ENCODE measurements around the gene JMJD6.

Gene JMJD6

GRCh38 chr17:76696763-76697701 lies 29.4 kb downstream of the JMJD6 start:
- DNase-seq = no peak

DNA sequence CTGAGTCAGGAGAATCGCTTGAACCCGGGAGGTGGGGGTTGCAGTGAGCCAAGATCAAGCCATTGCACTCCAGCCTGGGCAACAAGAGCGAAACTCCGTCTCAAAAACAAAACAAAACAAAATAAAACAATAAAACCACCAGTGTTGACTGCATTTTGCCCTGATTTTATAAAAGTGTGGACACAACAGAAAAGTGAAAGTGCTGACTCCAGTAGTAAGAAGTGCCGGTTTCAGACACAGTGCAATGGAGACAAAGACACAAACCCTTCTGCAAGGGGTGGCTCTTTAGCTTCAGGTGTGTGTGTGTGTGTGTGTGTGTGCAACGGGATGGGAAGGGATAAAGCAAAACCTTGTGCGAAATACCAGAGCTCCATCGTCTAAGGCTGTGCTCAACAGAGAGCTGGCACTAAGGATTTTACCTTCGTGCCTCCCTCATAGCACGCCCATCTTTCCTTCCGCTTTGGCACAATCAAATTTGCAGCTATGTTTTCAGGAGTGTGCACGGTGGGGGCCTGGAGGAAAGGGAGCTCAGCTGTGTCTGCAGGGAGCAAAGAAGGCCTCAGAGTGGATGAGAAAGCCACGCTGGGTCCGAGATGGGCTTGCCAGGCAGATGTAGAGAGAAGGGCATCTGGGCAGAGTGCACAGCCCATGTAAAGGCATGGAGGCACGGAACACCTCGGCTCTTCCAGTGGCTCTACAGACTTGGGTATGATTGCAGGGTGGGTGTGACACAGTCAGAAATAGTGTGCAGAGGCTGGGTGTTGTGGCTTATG lies 31.2 kb downstream of the JMJD6 start:
- no peak for DNase-seq

- DNase-seq = no peak
Observed at GRCh38 chr17:76691379-76692191, 34.8 kb downstream of the JMJD6 start.

- DNase-seq = no peak
Observed at GRCh38 chr17:76690596-76691280, 35.7 kb downstream of the JMJD6 start.

GRCh38 chr17:76689859-76690258 lies 36.5 kb downstream of the JMJD6 start:
- DNase-seq = no peak

DNA sequence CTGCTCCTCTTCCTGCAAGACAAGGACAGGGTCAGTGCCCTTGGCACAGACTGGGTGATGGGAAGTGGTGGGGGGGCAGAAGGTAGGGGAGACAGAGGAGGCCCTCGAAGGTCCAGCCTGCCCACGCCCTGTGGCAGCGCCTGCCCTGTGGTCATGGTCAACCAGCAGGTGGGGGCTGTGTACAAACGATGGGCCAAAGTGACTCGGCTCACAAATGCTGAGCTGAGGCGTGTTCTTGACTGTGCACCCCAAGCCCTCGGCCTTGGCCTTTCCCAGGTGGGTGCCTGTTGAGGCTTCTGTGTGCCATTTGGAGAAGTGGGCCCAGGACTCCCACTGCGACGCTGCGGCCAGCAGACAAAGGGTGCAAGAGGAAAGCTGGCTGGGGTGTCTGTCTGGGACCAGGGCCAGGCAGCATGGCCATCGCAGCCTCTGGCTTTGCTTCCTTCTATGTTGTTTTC lies 38.2 kb downstream of the JMJD6 start:
- no peak for DNase-seq

DNA sequence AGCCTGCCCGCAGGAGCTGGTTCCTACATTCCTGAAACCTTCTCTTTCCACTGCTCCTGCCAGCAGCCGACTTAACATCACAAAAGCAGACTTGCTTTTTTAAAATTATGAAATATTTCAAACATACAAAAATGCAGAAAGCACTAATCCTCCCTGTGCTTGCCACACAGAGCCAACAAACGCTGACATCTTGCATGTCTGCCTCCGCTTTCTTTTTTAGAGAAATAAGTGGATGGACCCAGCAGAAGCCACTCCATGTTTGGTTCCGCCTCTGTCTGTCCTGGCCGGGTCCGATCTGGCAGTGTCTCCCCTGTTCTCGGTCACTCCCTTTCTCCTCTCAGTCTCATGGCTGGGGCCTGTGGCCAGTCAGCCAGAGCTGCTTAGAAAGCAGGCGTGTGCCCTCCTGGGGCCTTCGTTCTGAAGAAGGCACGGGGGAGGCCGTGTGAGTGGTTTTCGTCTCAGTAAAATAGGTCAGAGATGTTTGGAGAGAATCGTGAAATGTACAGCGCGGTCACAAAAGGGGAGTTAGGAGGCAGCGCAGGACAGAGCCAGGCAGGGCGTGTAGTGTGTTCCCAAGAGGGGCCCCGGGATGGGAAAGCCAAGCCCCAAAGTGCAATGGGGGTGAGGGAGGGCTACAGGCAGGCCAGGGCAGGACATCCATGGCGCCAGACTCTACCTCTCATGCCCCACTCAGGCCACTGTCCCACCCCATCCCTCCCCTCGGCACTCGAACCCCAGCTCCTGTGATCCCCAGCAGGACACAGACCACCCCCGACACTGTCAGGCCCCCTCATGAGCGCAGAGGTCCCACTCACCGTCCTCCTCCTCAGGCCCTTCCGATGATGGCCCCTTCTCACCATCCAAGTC lies 38.9 kb downstream of the JMJD6 start:
- DNase-seq = no peak

DNA sequence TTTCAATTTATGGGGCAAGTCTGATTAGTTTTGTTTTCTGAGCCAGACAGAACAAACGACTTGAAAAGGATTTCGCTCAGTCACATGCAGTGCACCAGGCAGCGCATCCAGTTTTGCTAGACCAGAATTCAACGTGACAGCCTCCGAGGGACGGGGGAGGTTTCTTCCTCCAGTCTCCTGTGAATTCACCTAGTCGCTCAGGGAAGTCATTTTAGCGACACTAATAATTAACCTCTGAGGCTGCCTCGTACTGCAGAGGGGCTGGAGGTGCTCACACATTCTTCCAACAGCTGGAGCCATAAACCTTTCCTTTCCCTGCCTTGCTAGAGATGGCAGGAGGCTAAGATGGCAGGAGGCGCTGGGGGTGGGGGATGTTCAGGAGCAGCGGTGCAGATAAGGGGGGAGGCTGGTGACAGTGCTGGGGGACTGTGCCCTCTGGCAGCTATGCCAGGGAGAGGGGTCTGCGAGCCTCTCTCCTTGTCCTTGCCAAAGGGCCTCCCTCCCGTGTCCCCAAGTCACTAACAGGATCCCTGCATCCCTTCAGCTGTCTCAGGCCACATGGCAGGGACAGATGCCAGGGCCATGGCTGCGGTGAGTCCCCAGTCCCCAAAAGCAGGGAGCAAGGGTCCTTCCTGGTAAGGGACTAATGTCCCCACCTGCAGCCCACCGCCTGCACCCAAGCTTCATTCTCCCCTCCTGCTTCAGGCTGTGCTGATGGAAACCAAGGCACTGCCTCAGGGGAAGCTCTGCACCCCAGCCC lies 39.7 kb downstream of the JMJD6 start:
- DNase-seq = no peak

GRCh38 chr17:76685846-76686245 lies 40.6 kb downstream of the JMJD6 start:
- no peak for DNase-seq

DNA sequence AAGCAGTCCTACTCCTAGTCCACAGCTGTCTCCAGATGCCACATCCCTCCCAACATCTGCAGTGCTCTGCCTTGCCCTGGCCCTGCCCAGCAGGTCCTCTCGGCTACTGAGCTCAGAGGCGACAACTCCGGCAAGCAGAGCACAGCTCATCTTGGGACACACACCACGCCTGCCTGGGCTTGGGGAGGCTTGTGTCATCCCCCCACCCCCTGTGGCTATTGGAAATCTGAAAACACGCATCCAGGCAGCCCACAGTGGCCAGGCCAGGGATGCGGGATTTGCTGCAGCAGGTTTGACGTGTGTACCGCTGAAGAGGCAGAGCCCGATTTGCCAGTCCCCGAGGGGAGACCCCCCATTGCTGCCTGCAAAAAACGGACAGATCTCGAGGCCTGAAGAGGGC lies 41.0 kb downstream of the JMJD6 start:
- DNase-seq = no peak

GRCh38 chr17:76684756-76685155 lies 41.6 kb downstream of the JMJD6 start:
- DNase-seq = no peak

DNA sequence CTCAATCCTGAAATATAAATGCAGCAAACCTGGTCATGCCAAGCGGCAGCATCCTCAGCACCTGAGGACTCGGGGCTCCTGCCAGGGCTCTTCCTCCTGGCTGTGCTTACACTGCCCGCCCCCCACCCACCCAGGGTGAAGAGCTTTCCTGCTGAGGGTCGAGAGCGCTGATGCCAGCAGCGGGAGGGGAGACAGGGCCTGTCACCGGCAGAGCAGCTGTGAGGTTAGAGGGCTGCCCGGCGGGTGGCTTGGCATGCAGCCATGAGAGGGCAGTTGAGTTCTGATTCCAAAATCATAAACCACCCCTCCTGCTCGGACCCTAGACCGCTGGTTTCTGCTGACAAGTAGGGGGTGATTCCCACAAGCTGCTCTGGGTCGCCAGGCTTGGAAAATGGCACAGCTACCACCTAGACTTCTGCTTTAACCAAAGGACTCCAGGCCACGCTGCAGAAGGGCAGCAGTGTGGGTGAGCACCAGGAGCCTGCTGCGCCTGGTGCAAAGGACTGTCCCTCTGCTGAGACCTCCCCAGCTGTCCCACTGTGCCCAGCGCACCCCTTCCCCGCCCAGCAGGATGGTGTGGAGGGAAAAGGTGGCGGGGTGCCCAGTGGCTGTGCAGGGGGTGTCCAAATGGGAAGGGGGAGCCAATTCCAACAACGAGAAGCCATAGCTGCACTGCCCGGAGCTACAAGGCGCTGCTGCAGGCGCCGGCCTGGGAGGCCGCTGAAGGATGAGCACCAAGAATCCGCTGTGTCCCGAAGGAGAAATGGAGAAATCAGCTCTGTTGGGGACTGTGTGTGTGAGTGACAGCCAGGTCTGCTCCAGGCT lies 42.3 kb downstream of the JMJD6 start:
- no peak for DNase-seq

DNA sequence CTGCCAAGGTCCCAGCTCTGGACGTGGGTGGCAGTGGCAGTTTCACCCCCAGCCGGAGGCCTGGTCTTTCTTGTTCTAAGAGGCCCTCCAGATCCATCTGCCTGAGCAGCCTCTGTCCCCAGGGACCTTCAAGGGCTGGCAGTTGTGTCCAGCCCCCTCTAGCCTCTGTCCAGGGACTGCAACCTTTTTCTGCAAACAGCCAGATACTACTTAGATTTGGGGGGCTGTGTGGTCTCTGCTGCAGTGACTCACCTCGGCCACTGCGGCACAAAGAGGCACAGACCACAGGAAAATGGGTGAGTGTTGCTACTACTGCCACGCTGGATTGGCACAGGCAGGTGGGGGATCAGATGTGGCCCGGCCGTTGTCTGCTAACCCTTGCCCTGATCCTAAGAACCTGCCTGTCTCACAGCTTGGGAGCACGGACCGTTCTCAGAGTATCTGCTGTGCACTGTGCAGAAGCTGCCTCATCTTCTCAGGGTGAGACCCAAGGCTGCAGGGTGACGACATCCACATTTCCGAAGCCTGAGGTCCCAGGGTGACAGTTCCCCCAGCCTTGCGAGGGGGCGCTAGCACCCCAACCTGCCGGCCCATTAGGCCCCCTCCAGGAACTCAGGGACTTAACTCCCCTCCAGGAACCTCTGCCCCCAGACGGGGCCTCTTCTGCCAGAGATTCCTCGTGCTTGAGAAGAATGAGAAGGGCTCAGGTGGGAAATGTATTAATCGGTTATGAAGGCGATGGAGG lies 43.2 kb downstream of the JMJD6 start:
- DNase-seq = no peak

GRCh38 chr17:76682296-76682695 lies 44.1 kb downstream of the JMJD6 start:
- DNase-seq = no peak

DNA sequence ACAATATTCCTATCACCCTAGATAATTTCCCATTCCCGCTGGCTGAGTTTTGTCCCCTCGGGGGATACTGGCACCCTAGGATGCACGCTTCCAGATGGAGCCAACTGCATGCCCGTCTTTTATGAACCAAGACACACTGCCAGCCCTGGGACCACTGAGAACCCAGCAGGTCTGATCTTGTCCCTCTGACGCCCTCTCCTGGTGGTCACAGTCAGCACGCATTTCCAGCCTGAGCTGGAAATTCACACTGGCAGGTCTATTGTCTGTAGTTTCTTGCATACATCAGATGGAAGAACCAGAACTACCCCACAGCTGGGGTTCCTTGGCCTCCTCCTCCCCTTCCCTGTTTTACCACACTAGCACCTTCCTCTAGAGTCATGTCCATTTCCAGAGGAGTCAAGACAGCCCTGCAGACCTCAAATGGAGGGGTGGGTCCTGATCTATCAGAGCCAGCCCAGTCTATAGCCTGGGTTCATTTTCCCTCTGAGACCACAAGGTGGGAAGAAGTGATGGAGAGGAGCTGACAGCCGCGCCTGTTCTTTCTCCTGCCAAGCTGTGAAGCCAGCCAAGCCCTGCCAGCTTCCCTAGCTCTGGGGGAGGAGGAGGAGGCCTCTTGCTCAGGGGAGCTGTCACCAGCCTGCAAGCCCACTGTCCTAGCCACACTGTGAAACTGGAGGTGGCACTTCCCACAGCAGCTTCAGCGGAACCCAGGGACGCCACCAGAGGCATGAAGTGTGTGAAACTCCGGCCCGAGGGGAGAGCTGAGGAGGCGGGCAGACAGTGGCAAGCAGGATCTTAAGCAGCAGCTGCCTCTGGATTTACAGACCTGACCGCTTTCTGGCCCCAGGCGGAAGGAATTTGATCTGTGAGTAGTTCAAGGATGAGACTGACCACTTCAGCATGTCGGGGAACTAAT lies 44.9 kb downstream of the JMJD6 start:
- DNase-seq = peak; percentile 41

DNA sequence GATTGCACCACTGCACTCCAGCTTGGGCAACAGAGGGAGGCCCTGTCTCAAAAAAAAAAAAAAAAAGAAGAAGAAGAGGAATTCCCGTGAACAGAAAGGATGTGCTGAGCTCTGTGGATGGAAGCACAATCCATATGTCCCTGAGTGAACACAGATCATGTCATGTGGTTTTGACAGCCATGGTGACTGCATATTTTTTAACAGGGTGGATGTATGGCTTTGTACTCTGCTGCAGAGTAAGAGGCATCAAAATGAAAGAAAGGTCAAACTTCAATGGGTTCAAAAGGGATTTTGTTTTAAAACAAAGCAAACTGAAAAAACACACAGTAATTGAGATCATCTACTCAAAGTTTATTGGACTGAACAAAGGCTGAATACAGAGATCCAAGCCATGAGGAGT lies 47.2 kb downstream of the JMJD6 start:
- DNase-seq = no peak

DNA sequence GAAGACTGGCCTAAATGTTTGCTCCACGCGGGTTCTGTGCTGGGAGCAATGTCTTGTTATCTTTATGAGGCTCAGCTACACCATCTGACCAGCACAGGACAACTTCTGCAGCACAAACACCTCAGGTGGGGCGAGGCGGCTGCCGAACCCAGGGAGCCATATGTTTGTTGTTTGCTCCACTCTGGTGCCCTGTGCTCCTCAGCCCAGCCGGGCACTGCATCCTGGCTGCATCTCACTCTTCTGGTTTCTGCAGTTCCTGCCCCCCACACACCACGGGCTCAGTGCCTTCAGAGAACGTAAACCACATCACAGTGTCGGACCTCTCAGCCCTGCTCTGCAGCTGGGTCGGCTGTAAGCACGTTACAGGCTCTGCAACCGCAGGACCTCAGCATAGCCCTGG lies 48.1 kb downstream of the JMJD6 start:
- DNase-seq = no peak

DNA sequence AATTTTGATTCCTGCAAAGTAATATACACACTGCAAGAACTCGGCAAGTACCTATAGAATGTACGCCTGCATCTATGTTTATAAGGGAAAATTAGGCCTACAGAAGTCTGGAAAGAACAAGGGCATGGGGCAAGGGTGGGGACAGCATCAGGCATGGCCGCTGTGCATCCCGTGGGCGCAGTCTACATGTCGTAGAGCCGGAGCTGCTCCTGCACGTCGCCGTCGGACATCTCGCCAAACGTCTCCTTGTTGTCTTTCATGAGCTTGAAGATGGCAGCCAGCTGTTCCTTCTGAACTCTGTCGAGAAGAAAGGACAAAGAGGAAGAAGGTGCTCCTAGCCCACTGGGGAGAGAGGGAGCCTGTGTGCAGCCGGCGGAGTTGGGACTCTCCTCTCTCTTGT lies 49.0 kb downstream of the JMJD6 start:
- DNase-seq = no peak
